T follicular helper cell (primary cell): Measurements from ENCODE around the gene SETD5.

ENCODE experiments used
- DNase-seq: peaks from one replicate; pipeline ENCODE4 v3.0.0-alpha.2; 2020; ENCODE audit warnings: low read depth
- total RNA-seq, 2 experiments: gene quantifications; one replicate each; lab custom pipeline; 2026; lab: John Stamatoyannopoulos, UW

The SETD5 gene
- total RNA-seq: 97.3 to 146 reads per million in 2 experiments

- peak; percentile 99 for DNase-seq
Measured at GRCh38 chr3:9397332-9397905, at the start of gene SETD5. SETD5 (plus strand) TSS chr3:9397615; CDS start chr3:9428939, 31,324 bp downstream.

GRCh38 chr3:9347887-9348286, 49.5 kb upstream of the SETD5 start:
- no peak for DNase-seq

GRCh38 chr3:9349321-9350117, 47.9 kb upstream of the SETD5 start:
- DNase-seq: no peak

GRCh38 chr3:9351709-9352126, 45.7 kb upstream of the SETD5 start:
- DNase-seq: no peak

GRCh38 chr3:9352917-9353752, 44.3 kb upstream of the SETD5 start:
- DNase-seq: peak; percentile 41

GRCh38 chr3:9361691-9362388, 35.6 kb upstream of the SETD5 start:
- DNase-seq: no peak

GRCh38 chr3:9362731-9363530, 34.5 kb upstream of the SETD5 start, which contains the start of gene THUMPD3:
THUMPD3 (plus strand) TSS chr3:9363054; CDS start chr3:9365069, 2,015 bp downstream.
- DNase-seq: peak; percentile 82

- no peak for DNase-seq
Measured at GRCh38 chr3:9369508-9369907, 27.9 kb upstream of the SETD5 start.

- DNase-seq: no peak
Measured at GRCh38 chr3:9373465-9373864, 23.9 kb upstream of the SETD5 start.

GRCh38 chr3:9377981-9378380, 19.4 kb upstream of the SETD5 start:
- no peak for DNase-seq

GRCh38 chr3:9379327-9379726, 18.1 kb upstream of the SETD5 start:
- DNase-seq: no peak

GRCh38 chr3:9380014-9380413, 17.4 kb upstream of the SETD5 start:
- DNase-seq: no peak

- DNase-seq: no peak
Measured at GRCh38 chr3:9384141-9384828, 13.1 kb upstream of the SETD5 start.

GRCh38 chr3:9385187-9386077, 12.0 kb upstream of the SETD5 start:
- no peak for DNase-seq

- no peak for DNase-seq
Measured at GRCh38 chr3:9386078-9386459, 11.3 kb upstream of the SETD5 start.

GRCh38 chr3:9386501-9387321, 10.7 kb upstream of the SETD5 start:
- no peak for DNase-seq

- no peak for DNase-seq
Measured at GRCh38 chr3:9387322-9387655, 10.1 kb upstream of the SETD5 start.

- no peak for DNase-seq
Measured at GRCh38 chr3:9388142-9388541, 9.3 kb upstream of the SETD5 start.
